GM18508 (cell line): ENCODE data around the gene PRXL2C.
"Not testable (repeated sequence)": the region's sequence is repeated elsewhere in the genome, so short reads cannot be mapped to it uniquely, and the experiment has no call there.

Source experiments
- ATAC-seq: cut with Tn5 transposase; IDR thresholded peaks from one replicate; pipeline ENCODE4 v1.9.1; 2021; ENCODE audit warnings: moderate number of reproducible peaks; ENCODE audit not compliant: insufficient read depth, unreplicated experiment

Gene PRXL2C

GRCh38 chr9:96614664-96615063 is 40.5 kb downstream of the PRXL2C start:
- ATAC-seq: not testable (repeated sequence)

GRCh38 chr9:96612966-96613589 is 42.0 kb downstream of the PRXL2C start:
- ATAC-seq: no peak

- no peak for ATAC-seq
Observed at GRCh38 chr9:96612105-96612965, 42.8 kb downstream of the PRXL2C start.

GRCh38 chr9:96611302-96611701 is 43.8 kb downstream of the PRXL2C start:
- no peak for ATAC-seq

GRCh38 chr9:96609732-96610131 is 45.4 kb downstream of the PRXL2C start:
- no peak for ATAC-seq

- no peak for ATAC-seq
Observed at GRCh38 chr9:96607971-96608370, 47.1 kb downstream of the PRXL2C start.

- no peak for ATAC-seq
Observed at GRCh38 chr9:96605328-96605727, 49.8 kb downstream of the PRXL2C start.

GRCh38 chr9:96604004-96604319 is 51.2 kb downstream of the PRXL2C start:
- ATAC-seq: no peak

- no peak for ATAC-seq
Observed at GRCh38 chr9:96603305-96604003, 51.7 kb downstream of the PRXL2C start.

GRCh38 chr9:96599298-96599697 is 55.8 kb downstream of the PRXL2C start:
- no peak for ATAC-seq

- no peak for ATAC-seq
Observed at GRCh38 chr9:96596601-96597111, 58.5 kb downstream of the PRXL2C start.
